C4-2B (cell line): ENCODE results near the gene TADA2B.
"Not testable (repeated sequence)": the region's sequence is repeated elsewhere in the genome, so short reads cannot be mapped to it uniquely, and the experiment has no call there.

Experiments
- H3K27ac ChIP-seq: fragments of 450-650 bp; 2 replicates; pipeline ENCODE4 v1.5.1; 2017
- ZFX ChIP-seq: fragments of 450-650 bp; IDR thresholded peaks from 2 replicates; pipeline ENCODE4 v1.6.1; 2017
- TF ChIP-seq, protein P1 (sequence below): fragments of 450-650 bp; conservative IDR thresholded peaks from 2 replicates; pipeline ENCODE4 v1.5.1; 2017; ENCODE audit warnings: mild to moderate bottlenecking

The TADA2B gene

DNA sequence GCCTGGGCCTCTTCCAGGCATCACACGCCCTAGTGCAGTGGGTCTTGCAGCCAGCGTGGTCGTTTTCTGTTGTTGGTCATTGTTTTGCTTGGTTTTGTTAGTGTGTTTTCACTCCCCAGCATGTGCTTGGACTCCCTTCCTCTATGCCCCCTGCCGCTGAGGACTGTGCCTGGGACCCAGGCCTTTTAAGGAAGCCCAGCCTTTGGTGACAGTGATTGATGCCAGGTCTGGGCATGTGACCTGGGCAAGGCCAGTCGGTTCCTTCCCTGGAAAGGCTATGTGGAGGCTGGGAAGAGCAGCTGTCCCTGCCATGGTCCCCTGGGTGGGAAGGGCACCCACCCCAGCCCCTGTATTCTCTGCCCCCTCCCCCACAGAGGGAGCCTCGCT, 33.5 kb downstream of the TADA2B start:
- TF ChIP-seq ZFX: no peak
- TF ChIP-seq, protein P1, sequence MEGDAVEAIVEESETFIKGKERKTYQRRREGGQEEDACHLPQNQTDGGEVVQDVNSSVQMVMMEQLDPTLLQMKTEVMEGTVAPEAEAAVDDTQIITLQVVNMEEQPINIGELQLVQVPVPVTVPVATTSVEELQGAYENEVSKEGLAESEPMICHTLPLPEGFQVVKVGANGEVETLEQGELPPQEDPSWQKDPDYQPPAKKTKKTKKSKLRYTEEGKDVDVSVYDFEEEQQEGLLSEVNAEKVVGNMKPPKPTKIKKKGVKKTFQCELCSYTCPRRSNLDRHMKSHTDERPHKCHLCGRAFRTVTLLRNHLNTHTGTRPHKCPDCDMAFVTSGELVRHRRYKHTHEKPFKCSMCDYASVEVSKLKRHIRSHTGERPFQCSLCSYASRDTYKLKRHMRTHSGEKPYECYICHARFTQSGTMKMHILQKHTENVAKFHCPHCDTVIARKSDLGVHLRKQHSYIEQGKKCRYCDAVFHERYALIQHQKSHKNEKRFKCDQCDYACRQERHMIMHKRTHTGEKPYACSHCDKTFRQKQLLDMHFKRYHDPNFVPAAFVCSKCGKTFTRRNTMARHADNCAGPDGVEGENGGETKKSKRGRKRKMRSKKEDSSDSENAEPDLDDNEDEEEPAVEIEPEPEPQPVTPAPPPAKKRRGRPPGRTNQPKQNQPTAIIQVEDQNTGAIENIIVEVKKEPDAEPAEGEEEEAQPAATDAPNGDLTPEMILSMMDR: no peak

DNA sequence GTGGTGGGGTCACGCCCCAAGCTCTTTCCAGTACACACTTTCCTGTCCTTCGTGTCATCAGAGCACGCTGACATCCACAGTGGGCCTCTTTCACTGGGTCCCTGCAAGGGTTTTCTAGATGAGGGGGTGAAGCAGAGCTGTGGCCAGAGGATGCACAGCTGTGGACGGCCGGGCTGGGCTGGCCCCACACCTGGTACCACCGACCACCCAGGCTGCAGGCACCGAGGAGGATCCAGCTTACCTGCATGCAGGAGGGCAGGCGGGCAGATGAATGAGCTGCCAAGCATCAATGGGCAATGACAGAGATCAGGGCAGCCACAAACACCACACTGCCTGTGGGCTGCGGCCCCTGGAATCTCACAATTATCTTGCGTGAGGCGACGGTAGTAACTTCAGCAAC, 34.2 kb downstream of the TADA2B start:
- TF ChIP-seq, protein P1: no peak
- TF ChIP-seq ZFX: no peak
- no peak overlapping the region for H3K27ac ChIP-seq

More for the DNA sequence above, 33.5 kb downstream of the TADA2B start:
- H3K27ac ChIP-seq: no peak overlapping the region

DNA sequence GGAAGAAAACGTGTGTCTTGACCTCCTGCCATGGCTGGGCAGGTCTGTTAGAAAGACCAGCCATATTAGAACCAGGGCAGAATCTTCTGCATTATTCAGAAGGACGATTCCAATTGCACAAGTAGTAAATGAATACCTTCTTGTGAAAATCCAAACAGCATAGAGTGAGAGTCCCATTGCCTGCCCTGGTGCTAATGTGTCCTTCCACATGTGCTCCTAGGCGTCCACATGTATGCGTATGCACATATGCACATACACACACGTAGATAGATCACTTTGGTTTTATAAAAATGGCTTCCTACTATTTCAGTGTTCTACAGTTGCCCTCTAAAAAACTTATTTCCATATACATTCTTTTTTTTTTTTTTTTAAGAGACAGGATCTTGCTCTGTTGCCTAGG, 34.9 kb downstream of the TADA2B start:
- no peak overlapping the region for H3K27ac ChIP-seq
- no peak for TF ChIP-seq ZFX
- TF ChIP-seq, protein P1: no peak

DNA sequence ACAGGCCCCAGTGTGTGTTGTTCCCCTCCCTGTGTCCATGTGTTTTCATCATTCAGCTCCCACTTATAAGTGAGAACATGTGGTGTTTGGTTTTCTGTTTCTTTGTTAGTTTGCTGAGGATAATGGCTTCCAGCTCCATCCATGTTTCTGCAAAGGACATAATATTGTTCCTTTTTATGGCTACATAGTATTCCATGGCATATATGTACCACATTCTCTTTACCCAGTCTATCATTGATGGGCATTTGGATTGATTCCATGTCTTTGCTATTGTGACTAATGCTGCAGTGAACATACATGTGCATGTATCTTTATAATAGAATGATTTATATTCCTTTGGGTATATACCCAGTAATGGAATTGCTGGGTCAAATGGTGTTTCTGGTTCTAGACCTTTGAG, 36.3 kb downstream of the TADA2B start:
- H3K27ac ChIP-seq: not testable (repeated sequence)

DNA sequence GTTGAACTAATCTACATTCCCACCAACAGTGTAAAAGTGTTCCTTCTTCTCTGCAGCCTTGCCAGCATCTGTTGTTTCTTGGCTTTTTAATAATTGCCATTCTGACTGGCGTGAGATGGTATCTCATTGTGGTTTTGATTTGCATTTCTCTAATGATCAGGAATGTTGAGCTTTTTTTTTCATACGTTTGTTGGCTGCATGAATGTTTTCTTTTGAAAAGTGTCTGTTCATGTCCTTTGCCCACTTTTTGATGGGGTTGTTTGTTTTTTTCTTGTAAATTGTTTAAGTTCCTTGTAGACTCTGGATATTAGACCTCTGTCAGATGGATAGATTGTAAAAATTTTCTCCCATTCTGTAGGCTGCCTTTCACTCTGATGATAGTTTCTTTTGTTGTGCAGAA, 36.7 kb downstream of the TADA2B start:
- not testable (repeated sequence) for H3K27ac ChIP-seq

DNA sequence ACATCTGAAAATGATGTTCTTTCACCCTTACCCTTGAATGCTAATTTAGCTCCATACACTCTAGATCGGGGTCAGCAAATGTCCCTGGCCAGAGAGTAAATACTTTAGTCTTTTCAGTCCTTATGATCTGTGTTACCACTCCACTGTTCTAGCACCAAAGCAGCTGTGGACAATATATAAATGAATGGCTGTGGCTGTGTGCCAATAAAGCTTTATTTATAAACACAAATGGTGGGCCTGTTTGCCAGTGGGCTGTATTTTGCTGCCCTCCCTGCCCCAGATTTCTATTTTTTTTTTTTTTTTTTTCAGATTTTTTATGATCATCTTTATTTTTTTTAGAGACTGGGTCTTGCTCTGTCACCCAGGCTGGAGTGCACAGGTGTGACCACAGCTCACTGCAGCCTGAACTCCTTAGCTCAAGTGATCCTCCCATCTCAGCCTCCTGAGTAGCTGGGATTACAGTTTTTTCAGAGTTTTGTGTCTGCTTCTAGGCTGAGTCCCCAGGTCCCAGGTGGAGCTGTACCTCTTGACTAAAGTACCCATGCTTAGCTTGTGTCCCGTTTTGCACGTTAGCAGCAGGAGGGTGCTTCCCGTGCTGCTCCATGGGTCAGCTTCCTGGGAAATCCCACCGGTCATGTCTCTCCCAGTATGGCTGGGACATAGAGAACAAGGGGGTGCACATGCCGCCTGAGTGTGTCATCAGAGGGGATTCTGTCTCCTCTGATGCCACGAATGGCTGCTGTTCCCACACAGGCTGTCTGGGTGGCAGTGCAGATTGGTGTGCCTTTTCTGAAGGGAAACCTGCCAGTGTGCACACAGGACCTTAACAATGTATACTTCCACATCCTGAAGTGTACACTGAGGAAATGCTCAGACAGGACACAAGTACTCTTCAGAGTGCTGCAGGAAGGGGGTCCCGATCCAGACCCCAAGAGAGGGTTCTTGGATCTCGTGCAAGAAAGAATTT, 40.7 kb downstream of the TADA2B start:
- H3K27ac ChIP-seq: no peak overlapping the region
- TF ChIP-seq, protein P1: no peak
- no peak for TF ChIP-seq ZFX

DNA sequence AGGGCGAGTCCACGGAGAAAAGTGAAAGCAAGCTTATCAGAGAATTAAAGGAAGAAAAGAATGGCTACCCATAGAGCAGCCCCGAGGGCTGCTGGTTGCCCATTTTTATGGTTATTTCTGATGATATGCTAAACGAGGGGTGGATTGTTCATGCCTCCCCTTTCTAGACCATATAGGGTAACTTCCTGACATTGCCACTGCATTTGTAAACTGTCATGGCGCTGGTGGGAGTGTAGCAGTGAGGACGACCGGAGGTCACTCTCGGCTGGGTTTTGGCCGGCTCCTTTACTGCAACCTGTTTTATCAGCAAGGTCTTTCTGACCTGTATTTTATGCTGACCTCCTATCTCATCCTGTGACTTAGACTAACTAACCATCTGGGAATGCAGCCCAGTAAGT, 41.4 kb downstream of the TADA2B start:
- H3K27ac ChIP-seq: not testable (repeated sequence)

DNA sequence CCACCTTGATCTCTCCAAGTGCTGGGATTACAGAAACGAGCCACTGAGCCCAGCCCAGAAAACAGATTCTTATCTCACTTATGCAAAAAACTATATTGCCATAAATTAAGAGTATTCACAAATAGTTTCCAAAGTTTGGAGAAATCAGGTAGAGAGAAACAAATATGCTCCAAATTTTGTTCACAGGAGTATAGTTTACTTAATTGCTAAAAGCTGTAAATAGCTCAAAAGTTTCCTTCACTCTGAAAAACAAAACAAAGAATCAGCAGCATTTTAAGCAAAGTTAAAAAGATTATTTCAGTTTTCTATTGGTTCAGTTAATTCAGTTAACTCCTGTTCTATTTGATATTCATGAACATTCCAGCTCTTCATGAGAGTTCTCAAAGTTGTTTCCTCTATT, 43.2 kb downstream of the TADA2B start:
- TF ChIP-seq ZFX: no peak
- TF ChIP-seq, protein P1: no peak
- no peak overlapping the region for H3K27ac ChIP-seq

DNA sequence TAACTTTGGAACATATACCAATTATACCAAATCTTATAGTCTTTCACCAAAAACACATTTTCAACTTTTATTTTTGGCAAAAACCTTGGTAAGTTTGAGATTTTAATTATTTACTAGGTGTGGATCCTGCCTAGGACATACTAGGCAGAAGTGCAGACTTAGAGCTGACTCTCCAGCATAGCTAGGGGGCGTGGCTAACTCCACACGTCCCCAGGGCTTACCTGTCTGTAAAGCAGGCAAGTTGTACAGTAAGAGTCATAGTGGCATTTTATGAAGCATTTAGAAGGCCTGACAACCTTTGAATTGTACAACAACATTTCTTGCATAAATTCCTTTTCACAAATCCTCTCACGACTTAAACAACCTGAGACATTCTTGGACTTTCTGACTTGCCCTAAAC, 43.9 kb downstream of the TADA2B start:
- TF ChIP-seq ZFX: no peak
- TF ChIP-seq, protein P1: no peak
- no peak overlapping the region for H3K27ac ChIP-seq
